GM12878 (cell line): ENCODE measurements around the gene ELMO3. TPM values are rescaled to one million over a fixed set of nuclear protein-coding genes. Genes with fewer than 3 reads are reported as not detected.

Experiments used
- ATAC-seq: fragments of 200-7000 bp; cut with Tn5 transposase; 3 replicates; pipeline ENCODE4 v1.9.1; 2020; ENCODE audit warnings: mild to moderate bottlenecking, moderate library complexity
- BruUV-seq: library from RNA; stranded (reverse); fragments of 400-500 nt; replicated peaks from 2 replicates; lab custom pipeline; 2021; lab: Mats Ljungman, UMichigan
- CTCF ChIA-PET: fragments of 300-600 bp; sonication (Branson Sonifier 250); formaldehyde crosslinking; extraction: SDS; loops from one replicate; lab custom pipeline; 2021; ENCODE audit warnings: inconsistent platforms; lab: Yijun Ruan, JAX
- POLR2A ChIA-PET: fragments of 350-600 bp; formaldehyde crosslinking; extraction: SDS; loops from one replicate; lab custom pipeline; 2021; ENCODE audit warnings: inconsistent platforms; lab: Charles Lee
- RAD21 ChIA-PET: fragments of 300-600 bp; sonication (Branson Sonifier 250); formaldehyde crosslinking; loops from one replicate; lab custom pipeline; 2023; ENCODE audit warnings: antibody characterized with exemption; ENCODE audit not compliant: unreplicated experiment; lab: Charles Lee
- SMC1A ChIA-PET: fragments of 300-600 bp; sonication (Branson Sonifier 250); formaldehyde crosslinking; loops from one replicate; lab custom pipeline; 2023; ENCODE audit not compliant: unreplicated experiment, uncharacterized antibody; lab: Charles Lee
- DNase-seq: peaks from one replicate; pipeline ENCODE4 v3.0.0-alpha.2; 2011; ENCODE audit warnings: low read depth, low spot score
- FAIRE-seq: peaks from 3 replicates; lab custom pipeline; 2011; peaks lifted over from hg19 to GRCh38; lab: Jason Lieb, UNC
- H2AFZ ChIP-seq: 2 replicates; pipeline ENCODE4 v1.6.0; 2011; ENCODE audit warnings: low read depth, low read length, control low read depth; ENCODE audit not compliant: control insufficient read depth
- H3K27ac ChIP-seq: 2 replicates; pipeline ENCODE4 v1.5.1; 2011; ENCODE audit warnings: control low read depth; ENCODE audit not compliant: control insufficient read depth, insufficient read depth
- H3K27me3 ChIP-seq, 2 experiments: replicated peaks in 1 of 2; 2 replicates each; pipeline versions ENCODE4 v1.6.0 to v1.6.1; 2011; ENCODE audit warnings: low read length in 1 of 2; ENCODE audit not compliant: control insufficient read depth in 2 of 2, insufficient read depth in 2 of 2
- H3K36me3 ChIP-seq, 2 experiments: 2 replicates each; pipeline ENCODE4 v1.5.1; 2011; ENCODE audit warnings: low read length in 1 of 2; ENCODE audit not compliant: control insufficient read depth in 2 of 2, insufficient read depth in 2 of 2
- H3K4me1 ChIP-seq: 2 replicates; pipeline ENCODE4 v1.6.1; 2011; ENCODE audit warnings: mild to moderate bottlenecking, low read length, moderate library complexity, mixed read lengths; ENCODE audit not compliant: control insufficient read depth, insufficient read depth
- H3K4me2 ChIP-seq: 2 replicates; pipeline ENCODE4 v1.6.0; 2011; ENCODE audit warnings: control low read depth; ENCODE audit not compliant: control insufficient read depth, insufficient read depth
- H3K4me3 ChIP-seq: fragments of 200-600 bp; sonication (generic); 2 replicates; pipeline ENCODE4 v1.5.1; 2016
- H3K79me2 ChIP-seq: 2 replicates; pipeline ENCODE4 v1.6.0; 2011; ENCODE audit warnings: low read length; ENCODE audit not compliant: control insufficient read depth, insufficient read depth
- H3K9ac ChIP-seq: 2 replicates; pipeline ENCODE4 v1.8.0; 2011; ENCODE audit warnings: low read length, control low read depth, mixed read lengths; ENCODE audit not compliant: control insufficient read depth, insufficient read depth
- H3K9me3 ChIP-seq: replicated peaks from 3 replicates; pipeline ENCODE4 v1.5.1; 2011; ENCODE audit warnings: mild to moderate bottlenecking, low read length; ENCODE audit not compliant: control insufficient read depth, insufficient read depth
- H4K20me1 ChIP-seq: 2 replicates; pipeline ENCODE4 v1.6.0; 2011; ENCODE audit not compliant: control insufficient read depth, insufficient read depth
- CEBPB ChIP-seq, 2 experiments: fragments of 150-350 bp in 1 of 2; IDR thresholded peaks; 2 replicates each; pipeline ENCODE4 v1.6.1; 2012 to 2014; ENCODE audit warnings: low read depth in 2 of 2, low read length in 2 of 2, borderline replicate concordance in 1 of 2, inconsistent platforms in 1 of 2
- EZH2 ChIP-seq: IDR thresholded peaks from 2 replicates; pipeline ENCODE4 v1.6.1; 2012; ENCODE audit warnings: low read depth, mild to moderate bottlenecking, control low read depth, inconsistent platforms, low read length, borderline replicate concordance; ENCODE audit not compliant: control insufficient read depth
- GATAD2B ChIP-seq: fragments of 450-650 bp; conservative IDR thresholded peaks from 2 replicates; pipeline ENCODE4 v1.6.1; 2017; ENCODE audit warnings: low read depth, mild to moderate bottlenecking, moderate library complexity
- HDAC6 ChIP-seq: fragments of 200-600 bp; sonication (generic); IDR thresholded peaks from one replicate; pipeline ENCODE4 v1.8.0; 2017; ENCODE audit warnings: antibody characterized with exemption; ENCODE audit not compliant: unreplicated experiment
- RELA ChIP-seq: fragments of 450-650 bp; IDR thresholded peaks from 2 replicates; pipeline ENCODE4 v1.8.0; 2014; ENCODE audit warnings: borderline replicate concordance; ENCODE audit not compliant: partially characterized antibody
- RFX5 ChIP-seq: IDR thresholded peaks from 2 replicates; pipeline ENCODE4 v1.6.1; 2011; ENCODE audit warnings: low read depth, low read length, improper control_type of control experiment
- SMC3 ChIP-seq: IDR thresholded peaks from 2 replicates; pipeline ENCODE4 v1.6.1; 2011; ENCODE audit warnings: low read length, improper control_type of control experiment, borderline replicate concordance
- SP1 ChIP-seq: IDR thresholded peaks from one replicate; pipeline ENCODE4 v1.6.1; 2011; ENCODE audit warnings: low read depth, low read length
- STAT1 ChIP-seq: fragments of 450-650 bp; conservative IDR thresholded peaks from 2 replicates; pipeline ENCODE4 v1.6.1; 2014; ENCODE audit warnings: antibody characterized with exemption, mild to moderate bottlenecking
- TBL1XR1 ChIP-seq: IDR thresholded peaks from 2 replicates; pipeline ENCODE4 v1.6.1; 2012; ENCODE audit warnings: low read depth, low read length, improper control_type of control experiment
- TCF12 ChIP-seq: IDR thresholded peaks from 2 replicates; pipeline ENCODE4 v1.6.1; 2011; ENCODE audit warnings: low read depth, mild to moderate bottlenecking, low read length
- TCF7 ChIP-seq: IDR thresholded peaks from 2 replicates; pipeline ENCODE4 v1.6.1; 2014; ENCODE audit warnings: antibody characterized with exemption, borderline replicate concordance
- YBX1 ChIP-seq: fragments of 450-650 bp; IDR thresholded peaks from 2 replicates; pipeline ENCODE4 v1.6.1; 2016; ENCODE audit warnings: antibody characterized with exemption
- ZNF217 ChIP-seq: fragments of 450-650 bp; IDR thresholded peaks from 2 replicates; pipeline ENCODE4 v1.6.1; 2017; ENCODE audit warnings: antibody characterized with exemption, mild to moderate bottlenecking
- ZNF622 ChIP-seq: fragments of 450-650 bp; IDR thresholded peaks from 2 replicates; pipeline ENCODE4 v1.6.1; 2017; ENCODE audit warnings: mild to moderate bottlenecking, inconsistent platforms
- ZSCAN29 ChIP-seq: fragments of 450-650 bp; IDR thresholded peaks from 2 replicates; pipeline ENCODE4 v1.6.1; 2017; ENCODE audit warnings: mild to moderate bottlenecking, moderate library complexity
- WGBS: methylation state at CpG from one replicate; pipeline ENCODE4 v1.1.6; 2016; ENCODE audit warnings: low lambda C conversion rate; ENCODE audit not compliant: insufficient replicate concordance, insufficient coverage; ENCODE audit errors: missing lambda C conversion rate; 5-methylcytosine and 5-hydroxymethylcytosine counted together
- in situ Hi-C: fragments of 300-500 bp; cut with MboI; formaldehyde crosslinking; loops from 9 replicates; pipeline ENCODE4 v1.14.3; 2018; ENCODE audit warnings: mixed read lengths
- intact Hi-C: fragments of 100-400 bp; cut with micrococcal nuclease; formaldehyde crosslinking; loops from one replicate; pipeline ENCODE4 v1.14.2; 2022; ENCODE audit not compliant: unreplicated experiment
- polyA plus RNA-seq, 11 experiments: library from polyadenylated mRNA; depleted of rRNA in 4 of 11; unstranded in 6 of 11; stranded (reverse) in 5 of 11; fragments of >200 nt; fragmentation: Nextera tagmentation in 4 of 11; fragmentation: Illumina TruSeq in 1 of 11; extraction: Ambion mirVana in 4 of 11; extraction: Trizol in 1 of 11; gene quantifications; 1 replicate in 1 of 11; 2 replicates in 10 of 11; pipeline versions ENCODE4 v1.2.1 to v1.2.3, GENCODE V29; 2011 to 2016; ENCODE audit warnings: inconsistent platforms in 2 of 11, missing spikeins in 2 of 11, low read depth in 1 of 11
- total RNA-seq, 4 experiments: library from RNA; depleted of rRNA in 3 of 4; stranded (reverse); fragments of >200 nt in 3 of 4; fragmentation: Illumina TruSeq in 1 of 4; extraction: Trizol in 1 of 4; gene quantifications; 2 replicates each; pipeline versions ENCODE4 v1.2.1 to v1.2.3, GENCODE V29; 2013 to 2021
- TF ChIP-seq, protein P1 (sequence below): IDR thresholded peaks from 2 replicates; pipeline ENCODE4 v1.6.1; 2011; ENCODE audit warnings: mild to moderate bottlenecking, low read depth, low read length, moderate library complexity; ENCODE audit not compliant: insufficient replicate concordance
- TF ChIP-seq, protein P2 (sequence below): IDR thresholded peaks from 2 replicates; pipeline ENCODE4 v1.6.1; 2011; ENCODE audit warnings: borderline replicate concordance, low read depth, mild to moderate bottlenecking, moderate library complexity, mixed read lengths, low read length; ENCODE audit not compliant: insufficient read depth; ENCODE audit errors: extremely low read length
- TF ChIP-seq, protein P3 (sequence below): fragments of 450-650 bp; IDR thresholded peaks from 2 replicates; pipeline ENCODE4 v1.6.1; 2016; ENCODE audit warnings: mild to moderate bottlenecking

The ELMO3 gene
- total and polyA plus RNA-seq, 10 of the 15 experiments (the other 5 are each of a cell fraction or from before 2014, with no cell fraction given) = 0.05 to 4.7 (median 0.96) TPM; not detected in 1

DNA sequence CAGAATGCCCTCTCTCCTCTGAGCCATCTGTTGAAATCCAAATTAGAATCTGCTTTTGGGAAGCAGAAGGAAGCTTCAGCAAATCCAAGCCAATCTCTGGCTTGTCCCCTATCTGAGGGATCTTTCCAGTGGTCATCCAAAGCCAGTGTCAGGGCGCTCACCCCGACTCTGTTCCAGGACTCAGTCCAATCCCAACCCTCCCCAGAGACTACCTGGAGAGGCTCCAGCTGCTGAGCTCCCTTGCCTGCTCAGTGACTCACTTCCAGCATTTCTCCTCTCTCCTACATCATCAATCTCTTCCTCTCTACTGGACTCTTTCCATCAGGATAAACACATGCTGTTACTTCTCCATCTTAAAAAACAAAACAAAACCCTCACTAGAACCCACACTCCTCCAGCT, 17.6 kb upstream of the ELMO3 start:
- intact Hi-C loops = no loop called here
- DNase-seq = no peak

More for the DNA sequence above, 17.6 kb upstream of the ELMO3 start:
- TF ChIP-seq TBL1XR1 = no peak
- no peak for TF ChIP-seq HDAC6
- no peak for TF ChIP-seq TCF7
- TF ChIP-seq STAT1 = no peak
- no peak for TF ChIP-seq CEBPB (IDR thresholded peaks at IDR 0.05; ENCODE audit: borderline replicate concordance in 1 of 2, low read depth in 2 of 2, low read length in 2 of 2)
- no peak for TF ChIP-seq YBX1
- no peak for TF ChIP-seq SMC3
- no peak for TF ChIP-seq GATAD2B
- no peak for TF ChIP-seq RELA
- TF ChIP-seq, protein P1, sequence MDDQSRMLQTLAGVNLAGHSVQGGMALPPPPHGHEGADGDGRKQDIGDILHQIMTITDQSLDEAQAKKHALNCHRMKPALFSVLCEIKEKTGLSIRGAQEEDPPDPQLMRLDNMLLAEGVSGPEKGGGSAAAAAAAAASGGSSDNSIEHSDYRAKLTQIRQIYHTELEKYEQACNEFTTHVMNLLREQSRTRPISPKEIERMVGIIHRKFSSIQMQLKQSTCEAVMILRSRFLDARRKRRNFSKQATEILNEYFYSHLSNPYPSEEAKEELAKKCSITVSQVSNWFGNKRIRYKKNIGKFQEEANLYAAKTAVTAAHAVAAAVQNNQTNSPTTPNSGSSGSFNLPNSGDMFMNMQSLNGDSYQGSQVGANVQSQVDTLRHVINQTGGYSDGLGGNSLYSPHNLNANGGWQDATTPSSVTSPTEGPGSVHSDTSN = no peak
- no peak for TF ChIP-seq TCF12
- TF ChIP-seq, protein P2, sequence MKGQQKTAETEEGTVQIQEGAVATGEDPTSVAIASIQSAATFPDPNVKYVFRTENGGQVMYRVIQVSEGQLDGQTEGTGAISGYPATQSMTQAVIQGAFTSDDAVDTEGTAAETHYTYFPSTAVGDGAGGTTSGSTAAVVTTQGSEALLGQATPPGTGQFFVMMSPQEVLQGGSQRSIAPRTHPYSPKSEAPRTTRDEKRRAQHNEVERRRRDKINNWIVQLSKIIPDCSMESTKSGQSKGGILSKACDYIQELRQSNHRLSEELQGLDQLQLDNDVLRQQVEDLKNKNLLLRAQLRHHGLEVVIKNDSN = no peak
- no peak for TF ChIP-seq ZSCAN29
- no peak for TF ChIP-seq EZH2
- no peak for TF ChIP-seq ZNF622
- TF ChIP-seq SP1 = no peak
- no peak for TF ChIP-seq ZNF217
- TF ChIP-seq, protein P3, sequence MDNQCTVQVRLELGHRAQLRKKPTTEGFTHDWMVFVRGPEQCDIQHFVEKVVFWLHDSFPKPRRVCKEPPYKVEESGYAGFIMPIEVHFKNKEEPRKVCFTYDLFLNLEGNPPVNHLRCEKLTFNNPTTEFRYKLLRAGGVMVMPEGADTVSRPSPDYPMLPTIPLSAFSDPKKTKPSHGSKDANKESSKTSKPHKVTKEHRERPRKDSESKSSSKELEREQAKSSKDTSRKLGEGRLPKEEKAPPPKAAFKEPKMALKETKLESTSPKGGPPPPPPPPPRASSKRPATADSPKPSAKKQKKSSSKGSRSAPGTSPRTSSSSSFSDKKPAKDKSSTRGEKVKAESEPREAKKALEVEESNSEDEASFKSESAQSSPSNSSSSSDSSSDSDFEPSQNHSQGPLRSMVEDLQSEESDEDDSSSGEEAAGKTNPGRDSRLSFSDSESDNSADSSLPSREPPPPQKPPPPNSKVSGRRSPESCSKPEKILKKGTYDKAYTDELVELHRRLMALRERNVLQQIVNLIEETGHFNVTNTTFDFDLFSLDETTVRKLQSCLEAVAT = no peak
- no peak for TF ChIP-seq RFX5
- no TSS peak for BruUV-seq
- peaks cover 0 to 3% of the 10 kb centered on the region in 2 experiments; a peak in 2 of 4 replicates for H3K27me3 ChIP-seq
- no peaks in the 10 kb centered on the region for H3K36me3 ChIP-seq
- in situ Hi-C loops = no loop called here
- H3K27ac ChIP-seq = no peak overlapping the region
- ChIA-PET CTCF (interaction anchor here (0.6 to 3.2 kb wide), 8 partner anchors 8 to 163 kb away, joined by 3 to 28 read pairs (median 4); partner anchors contain the start of genes FBXL8, NOL3 and TRADD), RAD21 (interaction anchor here (1.9 kb wide), 1 partner anchor 22 kb away, joined by 4 read pairs; the partner anchor contains the start of genes FBXL8 and TRADD), POLR2A (no interaction called here), SMC1A (interaction anchor here (0.7 to 1.5 kb wide), 3 partner anchors 12 to 163 kb away, joined by 3 to 5 read pairs (median 4); partner anchors contain the start of gene TMEM208)
- H2AFZ ChIP-seq = no peak overlapping the region
- H3K4me2 ChIP-seq = 0 out of 2 replicates have a peak overlapping the region, but pooled peaks have one; percentile 38
- no peaks in the 10 kb centered on the region for H3K9me3 ChIP-seq
- WGBS = 75% methylated on average over 2 of the region's 2 CpGs
- H3K4me3 ChIP-seq = no peak overlapping the region
- H3K4me1 ChIP-seq = peaks cover 13% of the 10 kb centered on the region
- no peaks in the 10 kb centered on the region; the same call in 1 of the 2 replicates for H4K20me1 ChIP-seq
- H3K9ac ChIP-seq = no peak overlapping the region
- FAIRE-seq = no peak
- H3K79me2 ChIP-seq = peaks cover 5% of the 10 kb centered on the region
- no peak for ATAC-seq
